Karpas-422 (cell line): ENCODE results near the gene PTPRD. TPM values are rescaled to one million over a fixed set of nuclear protein-coding genes. Genes with fewer than 3 reads are reported as not detected.
"Not testable (repeated sequence)": the region's sequence is repeated elsewhere in the genome, so short reads cannot be mapped to it uniquely, and the experiment has no call there.

Experiments
- DNase-seq: peaks from one replicate; pipeline ENCODE4 v3.0.0-alpha.2; 2015
- H2AFZ ChIP-seq: fragments of 200-600 bp; sonication (generic); 2 replicates; pipeline ENCODE4 v1.6.1; 2014; ENCODE audit warnings: antibody characterized with exemption, low read length, mixed read lengths
- H3K27ac ChIP-seq: fragments of 200-600 bp; sonication (generic); 2 replicates; pipeline ENCODE4 v1.5.1; 2014; ENCODE audit warnings: mild to moderate bottlenecking, low read length, moderate library complexity
- H3K27me3 ChIP-seq: fragments of 200-600 bp; sonication (generic); 2 replicates; pipeline ENCODE4 v1.6.1; 2014; ENCODE audit warnings: low read length, mixed read lengths
- H3K36me3 ChIP-seq: fragments of 200-600 bp; sonication (generic); 2 replicates; pipeline ENCODE4 v1.6.1; 2014; ENCODE audit warnings: low read length, mixed read lengths; ENCODE audit not compliant: insufficient read depth
- H3K4me1 ChIP-seq: fragments of 200-600 bp; sonication (generic); 2 replicates; pipeline ENCODE4 v1.6.1; 2014; ENCODE audit warnings: mild to moderate bottlenecking, low read length, mixed read lengths
- H3K4me2 ChIP-seq: fragments of 200-600 bp; sonication (generic); 2 replicates; pipeline ENCODE4 v1.6.1; 2014; ENCODE audit warnings: low read length, low read depth, mild to moderate bottlenecking; ENCODE audit not compliant: poor library complexity, severe bottlenecking
- H3K4me3 ChIP-seq: fragments of 200-600 bp; sonication (generic); 2 replicates; pipeline ENCODE4 v1.5.1; 2014; ENCODE audit warnings: mild to moderate bottlenecking, antibody characterized with exemption, low read length, mixed read lengths
- H3K79me2 ChIP-seq: fragments of 200-600 bp; sonication (generic); 2 replicates; pipeline ENCODE4 v1.6.1; 2014; ENCODE audit warnings: mild to moderate bottlenecking, low read length, mixed read lengths
- H3K9ac ChIP-seq: fragments of 200-600 bp; sonication (generic); 2 replicates; pipeline ENCODE4 v1.6.0; 2014; ENCODE audit warnings: low read length
- H3K9me2 ChIP-seq: fragments of 200-600 bp; sonication (generic), shearing (Covaris generic); replicated peaks from 2 replicates; pipeline ENCODE4 v1.6.0; 2014; ENCODE audit warnings: mild to moderate bottlenecking, low read length, moderate library complexity; ENCODE audit not compliant: insufficient read depth
- H3K9me3 ChIP-seq: fragments of 300-700, 200-600 bp; sonication (generic); 2 replicates; pipeline ENCODE4 v1.6.1; 2014; ENCODE audit warnings: low read length, mixed read lengths
- H4K20me1 ChIP-seq: fragments of 200-600 bp; sonication (generic); 2 replicates; pipeline ENCODE4 v1.6.1; 2014; ENCODE audit warnings: mild to moderate bottlenecking, antibody characterized with exemption, low read length, low read depth; ENCODE audit not compliant: insufficient read depth
- total RNA-seq: library from RNA; depleted of rRNA; stranded (reverse); fragments of >200 nt; shearing (Covaris generic); gene quantifications from 2 replicates; pipeline ENCODE4 v1.2.3, GENCODE V29; 2014; ENCODE audit warnings: low replicate concordance

Gene PTPRD
- total RNA-seq, 1 experiment from 2014 or later: 0.63 TPM

GRCh38 chr9:8709731-8710130 lies 1903.1 kb downstream of the PTPRD start:
- Histone ChIP-seq H3K4me3 (no peak overlapping the region), H3K4me2 (no peak overlapping the region), H3K9ac (no peak overlapping the region), H3K27me3 (no peaks in the 10 kb centered on the region), H2AFZ (no peak overlapping the region), H3K27ac (no peak overlapping the region), H3K36me3 (no peaks in the 10 kb centered on the region), H4K20me1 (no peaks in the 10 kb centered on the region), H3K4me1 (no peaks in the 10 kb centered on the region), H3K79me2 (no peaks in the 10 kb centered on the region), H3K9me3 (peaks cover 4% of the 10 kb centered on the region; the same call in 1 of the 2 replicates), H3K9me2 (no peaks in the 10 kb centered on the region)
- no peak for DNase-seq

- no peak for DNase-seq
- Histone ChIP-seq H3K36me3 (no peaks in the 10 kb centered on the region), H3K27me3 (no peaks in the 10 kb centered on the region), H3K9me2 (no peaks in the 10 kb centered on the region), H3K4me1 (no peaks in the 10 kb centered on the region), H4K20me1 (no peaks in the 10 kb centered on the region), H3K9ac (no peak overlapping the region), H3K79me2 (no peaks in the 10 kb centered on the region), H3K9me3 (peaks cover 8% of the 10 kb centered on the region; the same call in 1 of the 2 replicates), H3K27ac (no peak overlapping the region), H3K4me2 (no peak overlapping the region), H2AFZ (no peak overlapping the region), H3K4me3 (no peak overlapping the region)
Measured at GRCh38 chr9:8708728-8709127, 1904.1 kb downstream of the PTPRD start.

GRCh38 chr9:8706998-8707397 lies 1905.8 kb downstream of the PTPRD start:
- H3K4me2 ChIP-seq: no peak overlapping the region
- no peaks in the 10 kb centered on the region for H3K9me2 ChIP-seq
- no peaks in the 10 kb centered on the region for H3K79me2 ChIP-seq
- DNase-seq: no peak
- H4K20me1 ChIP-seq: no peaks in the 10 kb centered on the region
- no peak overlapping the region for H3K27ac ChIP-seq
- no peak overlapping the region for H2AFZ ChIP-seq
- H3K36me3 ChIP-seq: no peaks in the 10 kb centered on the region
- no peak overlapping the region for H3K4me3 ChIP-seq
- no peaks in the 10 kb centered on the region for H3K4me1 ChIP-seq
- H3K9ac ChIP-seq: no peak overlapping the region
- peaks cover 12% of the 10 kb centered on the region; the same call in 1 of the 2 replicates for H3K9me3 ChIP-seq
- H3K27me3 ChIP-seq: no peaks in the 10 kb centered on the region

- H3K9me3 ChIP-seq: peaks cover 13% of the 10 kb centered on the region; the same call in 1 of the 2 replicates
- DNase-seq: no peak
- H3K4me1 ChIP-seq: no peaks in the 10 kb centered on the region
- H3K27ac ChIP-seq: no peak overlapping the region
- H3K9ac ChIP-seq: no peak overlapping the region
- H2AFZ ChIP-seq: no peak overlapping the region
- H3K9me2 ChIP-seq: no peaks in the 10 kb centered on the region
- no peak overlapping the region for H3K4me2 ChIP-seq
- H4K20me1 ChIP-seq: no peaks in the 10 kb centered on the region
- no peak overlapping the region for H3K4me3 ChIP-seq
- H3K79me2 ChIP-seq: no peaks in the 10 kb centered on the region
- no peaks in the 10 kb centered on the region for H3K27me3 ChIP-seq
- no peaks in the 10 kb centered on the region for H3K36me3 ChIP-seq
Measured at GRCh38 chr9:8706531-8706930, 1906.3 kb downstream of the PTPRD start.

- H3K9me2 ChIP-seq: no peaks in the 10 kb centered on the region
- no peak overlapping the region for H3K4me3 ChIP-seq
- no peak overlapping the region for H3K9ac ChIP-seq
- H3K27me3 ChIP-seq: no peaks in the 10 kb centered on the region
- no peaks in the 10 kb centered on the region for H3K36me3 ChIP-seq
- no peaks in the 10 kb centered on the region for H3K79me2 ChIP-seq
- no peak overlapping the region for H3K27ac ChIP-seq
- no peak overlapping the region for H2AFZ ChIP-seq
- no peak for DNase-seq
- H3K9me3 ChIP-seq: peaks cover 13% of the 10 kb centered on the region; the same call in 1 of the 2 replicates
- H3K4me1 ChIP-seq: no peaks in the 10 kb centered on the region
- H3K4me2 ChIP-seq: no peak overlapping the region
- H4K20me1 ChIP-seq: no peaks in the 10 kb centered on the region
Measured at GRCh38 chr9:8705861-8706260, 1906.9 kb downstream of the PTPRD start.

- Histone ChIP-seq H3K4me3 (no peak overlapping the region), H3K4me2 (no peak overlapping the region), H3K9me2 (no peaks in the 10 kb centered on the region), H3K27ac (no peak overlapping the region), H3K79me2 (no peaks in the 10 kb centered on the region), H2AFZ (no peak overlapping the region), H3K4me1 (no peaks in the 10 kb centered on the region), H3K9ac (no peak overlapping the region), H3K27me3 (no peaks in the 10 kb centered on the region), H4K20me1 (no peaks in the 10 kb centered on the region), H3K36me3 (no peaks in the 10 kb centered on the region), H3K9me3 (peaks cover 20% of the 10 kb centered on the region; the same call in 1 of the 2 replicates)
- DNase-seq: no peak
Measured at GRCh38 chr9:8703904-8704303, 1908.9 kb downstream of the PTPRD start.

- no peaks in the 10 kb centered on the region for H3K9me2 ChIP-seq
- H3K79me2 ChIP-seq: no peaks in the 10 kb centered on the region
- H3K27ac ChIP-seq: no peak overlapping the region
- H4K20me1 ChIP-seq: no peaks in the 10 kb centered on the region
- H2AFZ ChIP-seq: no peak overlapping the region
- DNase-seq: no peak
- no peak overlapping the region for H3K4me2 ChIP-seq
- no peak overlapping the region for H3K4me3 ChIP-seq
- no peaks in the 10 kb centered on the region for H3K27me3 ChIP-seq
- H3K9ac ChIP-seq: no peak overlapping the region
- peaks cover 20% of the 10 kb centered on the region; the same call in 1 of the 2 replicates for H3K9me3 ChIP-seq
- H3K4me1 ChIP-seq: no peaks in the 10 kb centered on the region
- no peaks in the 10 kb centered on the region for H3K36me3 ChIP-seq
Measured at GRCh38 chr9:8701904-8702303, 1910.9 kb downstream of the PTPRD start.

GRCh38 chr9:8697565-8697964 lies 1915.2 kb downstream of the PTPRD start:
- H3K4me1 ChIP-seq, H3K27me3 ChIP-seq, H3K79me2 ChIP-seq, H3K27ac ChIP-seq, DNase-seq, H3K9me2 ChIP-seq, H3K4me3 ChIP-seq, H2AFZ ChIP-seq, H3K36me3 ChIP-seq, H3K9ac ChIP-seq, H4K20me1 ChIP-seq, H3K4me2 ChIP-seq: not testable (repeated sequence)
- peaks cover 25% of the 10 kb centered on the region for H3K9me3 ChIP-seq

GRCh38 chr9:8696516-8696915 lies 1916.3 kb downstream of the PTPRD start:
- Histone ChIP-seq H2AFZ (no peak overlapping the region), H3K9me2 (no peaks in the 10 kb centered on the region), H3K9ac (no peak overlapping the region), H3K9me3 (peaks cover 22% of the 10 kb centered on the region), H3K79me2 (no peaks in the 10 kb centered on the region), H3K4me1 (no peaks in the 10 kb centered on the region), H3K27ac (no peak overlapping the region), H3K4me3 (no peak overlapping the region), H3K36me3 (no peaks in the 10 kb centered on the region), H3K4me2 (no peak overlapping the region), H4K20me1 (no peaks in the 10 kb centered on the region), H3K27me3 (no peaks in the 10 kb centered on the region)
- DNase-seq: no peak
